GM12873 (cell line): Measurements from ENCODE around the gene FBXW8.

ENCODE experiments used
- CTCF ChIP-seq: IDR thresholded peaks from 2 replicates; pipeline ENCODE4 v1.5.1; 2012; ENCODE audit warnings: low read depth, mild to moderate bottlenecking, moderate library complexity, low read length, control low read depth; ENCODE audit not compliant: insufficient read depth; ENCODE audit errors: missing control alignments

FBXW8 gene

GRCh38 chr12:117011988-117012805 is 101.4 kb downstream of the FBXW8 start:
- TF ChIP-seq CTCF = no peak

GRCh38 chr12:117013726-117014125 is 103.0 kb downstream of the FBXW8 start:
- TF ChIP-seq CTCF = no peak

GRCh38 chr12:117014342-117014887 is 103.7 kb downstream of the FBXW8 start:
- TF ChIP-seq CTCF = no peak

GRCh38 chr12:117015811-117016210 is 105.1 kb downstream of the FBXW8 start:
- no peak for TF ChIP-seq CTCF

GRCh38 chr12:117017807-117018206 is 107.1 kb downstream of the FBXW8 start:
- TF ChIP-seq CTCF = no peak

- TF ChIP-seq CTCF = no peak
Observed at GRCh38 chr12:117018276-117018675, 107.5 kb downstream of the FBXW8 start.

GRCh38 chr12:117018685-117019084 is 107.9 kb downstream of the FBXW8 start:
- TF ChIP-seq CTCF = no peak
